Hematopoietic multipotent progenitor cell treated with erythropoietin and hydrocortisone succinate and interleukin-3 and kit ligand, for 6 days (in vitro differentiated cells): Measurements from ENCODE around the gene DCDC1.
"Not testable (repeated sequence)": the region's sequence is repeated elsewhere in the genome, so short reads cannot be mapped to it uniquely, and the experiment has no call there.

Source experiments
- DNase-seq: peaks from one replicate; pipeline ENCODE4 v3.0.0-alpha.2; 2015

Gene DCDC1

GRCh38 chr11:31327417-31327816 lies 42.1 kb downstream of the DCDC1 start:
- DNase-seq, result no peak

- DNase-seq, result no peak
Observed at GRCh38 chr11:31326470-31327148, 42.9 kb downstream of the DCDC1 start.

- no peak for DNase-seq
Observed at GRCh38 chr11:31325160-31325559, 44.4 kb downstream of the DCDC1 start.

GRCh38 chr11:31323145-31323544 lies 46.4 kb downstream of the DCDC1 start:
- no peak for DNase-seq

GRCh38 chr11:31321494-31321893 lies 48.0 kb downstream of the DCDC1 start:
- not testable (repeated sequence) for DNase-seq

- DNase-seq, result no peak
Observed at GRCh38 chr11:31303644-31304180, 65.8 kb downstream of the DCDC1 start.

- no peak for DNase-seq
Observed at GRCh38 chr11:31301549-31302510, 67.7 kb downstream of the DCDC1 start.

GRCh38 chr11:31295308-31295707 lies 74.2 kb downstream of the DCDC1 start:
- DNase-seq, result no peak

GRCh38 chr11:31273527-31273926 lies 96.0 kb downstream of the DCDC1 start:
- not testable (repeated sequence) for DNase-seq

GRCh38 chr11:31267720-31268119 lies 101.8 kb downstream of the DCDC1 start:
- DNase-seq, result no peak

GRCh38 chr11:31264834-31265233 lies 104.7 kb downstream of the DCDC1 start:
- no peak for DNase-seq

GRCh38 chr11:31262761-31263160 lies 106.8 kb downstream of the DCDC1 start:
- no peak for DNase-seq

GRCh38 chr11:31259797-31260196 lies 109.7 kb downstream of the DCDC1 start:
- no peak for DNase-seq

- DNase-seq, result peak; percentile 7
Observed at GRCh38 chr11:31254415-31254814, 115.1 kb downstream of the DCDC1 start.

GRCh38 chr11:31248768-31249167 lies 120.8 kb downstream of the DCDC1 start:
- DNase-seq, result no peak

- DNase-seq, result no peak
Observed at GRCh38 chr11:31247321-31247720, 122.2 kb downstream of the DCDC1 start.

- DNase-seq, result no peak
Observed at GRCh38 chr11:31246451-31247165, 122.9 kb downstream of the DCDC1 start.

GRCh38 chr11:31243706-31244105 lies 125.8 kb downstream of the DCDC1 start:
- no peak for DNase-seq

GRCh38 chr11:31240340-31240904 lies 129.1 kb downstream of the DCDC1 start:
- DNase-seq, result peak; percentile 70

- DNase-seq, result no peak
Observed at GRCh38 chr11:31237819-31238760, 131.4 kb downstream of the DCDC1 start.

- peak; percentile 54 for DNase-seq
Observed at GRCh38 chr11:31236143-31236542, 133.4 kb downstream of the DCDC1 start.

- DNase-seq, result no peak
Observed at GRCh38 chr11:31233425-31233824, 136.1 kb downstream of the DCDC1 start.
